Measurements from ENCODE around the gene MYH9.

GRCh38 chr22:36364255-36365019, 23.3 kb downstream of the MYH9 start:
- TF ChIP-seq CTCF (IDR thresholded peaks at IDR 0.05) (no peak), POLR2A (IDR thresholded peaks at IDR 0.05) (no peak)

All from esophagus squamous epithelium (tissue), 4 donors.